ENCODE data around the gene QSOX2. TPM values are rescaled to one million over a fixed set of nuclear protein-coding genes. Genes with fewer than 3 reads are reported as not detected.

The QSOX2 gene
- total RNA-seq, 2 experiments from 2014 or later = 17.7 to 18.0 TPM

DNA sequence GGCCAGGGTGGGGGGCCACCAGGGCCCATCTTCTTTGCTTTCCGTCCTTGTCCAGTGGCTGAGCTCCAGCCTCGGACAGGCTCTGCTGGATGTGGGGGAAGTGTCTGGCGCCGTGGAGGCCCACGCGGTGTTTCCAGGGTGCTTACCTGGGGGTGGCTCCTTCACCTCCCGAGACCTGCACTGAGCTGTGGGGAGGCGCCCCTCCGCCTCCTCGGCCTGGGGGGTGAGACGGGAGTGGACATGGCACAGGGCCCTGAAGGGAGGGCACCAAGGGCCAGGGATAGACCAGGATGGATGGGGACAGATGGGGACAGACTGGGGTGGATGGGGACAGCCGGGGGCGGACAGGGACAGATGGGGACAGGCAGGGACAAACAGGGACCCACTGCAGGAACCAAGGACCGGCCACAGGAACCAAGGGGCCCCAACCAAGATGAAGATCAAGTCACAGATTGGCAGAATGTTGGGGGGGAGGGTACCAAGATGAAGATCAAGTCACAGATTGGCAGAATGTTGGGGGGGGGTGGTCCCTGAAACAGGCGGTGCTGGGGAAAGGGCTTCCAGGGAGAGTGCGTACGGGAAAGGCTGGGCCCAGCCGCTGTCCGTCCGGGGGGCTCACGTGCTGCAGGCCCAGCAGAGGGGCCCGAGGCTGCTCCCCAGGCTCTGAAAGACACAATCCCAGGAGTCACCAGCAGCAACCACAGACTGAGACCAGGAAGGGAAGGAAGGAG is 13.3 kb upstream of the QSOX2 start:
- H3K27ac Mint-ChIP-seq = no peak overlapping the region
- DNase-seq = no peak
- no peaks in the 10 kb centered on the region for H3K4me1 Mint-ChIP-seq (ENCODE audit: low read depth)
- no peaks in the 10 kb centered on the region for H3K36me3 Mint-ChIP-seq (ENCODE audit: low read depth)
- no peaks in the 10 kb centered on the region for H3K27me3 Mint-ChIP-seq (ENCODE audit: low read depth)
- H3K9me3 Mint-ChIP-seq = no peaks in the 10 kb centered on the region
- CTCF ChIA-PET = no interaction called here
- H3K4me3 Mint-ChIP-seq = no peak overlapping the region
- intact Hi-C loops (cut with micrococcal nuclease) = no loop called here

DNA sequence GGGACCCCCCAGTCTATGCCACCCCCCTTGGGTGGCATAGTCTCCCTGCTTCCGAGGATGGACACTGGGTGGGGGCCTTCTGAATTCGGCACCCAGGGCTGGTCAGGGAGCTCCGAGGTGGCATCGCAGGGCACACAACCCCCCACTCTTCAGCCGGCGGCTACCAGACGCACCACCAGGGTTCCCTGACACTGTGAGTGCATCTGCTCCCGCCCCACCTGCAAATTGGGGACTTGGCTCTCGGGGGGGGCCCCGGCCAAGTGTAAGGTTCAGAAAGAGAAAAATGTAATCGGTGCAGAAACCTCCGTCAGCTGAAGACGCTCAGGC is 12.7 kb upstream of the QSOX2 start:
- H3K9me3 Mint-ChIP-seq = no peaks in the 10 kb centered on the region
- H3K27ac Mint-ChIP-seq = no peak overlapping the region
- H3K4me1 Mint-ChIP-seq (ENCODE audit: low read depth) = no peaks in the 10 kb centered on the region
- no peaks in the 10 kb centered on the region for H3K27me3 Mint-ChIP-seq (ENCODE audit: low read depth)
- DNase-seq = no peak
- H3K4me3 Mint-ChIP-seq = no peak overlapping the region
- H3K36me3 Mint-ChIP-seq (ENCODE audit: low read depth) = no peaks in the 10 kb centered on the region
- CTCF ChIA-PET = no interaction called here
- intact Hi-C loops (cut with micrococcal nuclease) = no loop called here

DNA sequence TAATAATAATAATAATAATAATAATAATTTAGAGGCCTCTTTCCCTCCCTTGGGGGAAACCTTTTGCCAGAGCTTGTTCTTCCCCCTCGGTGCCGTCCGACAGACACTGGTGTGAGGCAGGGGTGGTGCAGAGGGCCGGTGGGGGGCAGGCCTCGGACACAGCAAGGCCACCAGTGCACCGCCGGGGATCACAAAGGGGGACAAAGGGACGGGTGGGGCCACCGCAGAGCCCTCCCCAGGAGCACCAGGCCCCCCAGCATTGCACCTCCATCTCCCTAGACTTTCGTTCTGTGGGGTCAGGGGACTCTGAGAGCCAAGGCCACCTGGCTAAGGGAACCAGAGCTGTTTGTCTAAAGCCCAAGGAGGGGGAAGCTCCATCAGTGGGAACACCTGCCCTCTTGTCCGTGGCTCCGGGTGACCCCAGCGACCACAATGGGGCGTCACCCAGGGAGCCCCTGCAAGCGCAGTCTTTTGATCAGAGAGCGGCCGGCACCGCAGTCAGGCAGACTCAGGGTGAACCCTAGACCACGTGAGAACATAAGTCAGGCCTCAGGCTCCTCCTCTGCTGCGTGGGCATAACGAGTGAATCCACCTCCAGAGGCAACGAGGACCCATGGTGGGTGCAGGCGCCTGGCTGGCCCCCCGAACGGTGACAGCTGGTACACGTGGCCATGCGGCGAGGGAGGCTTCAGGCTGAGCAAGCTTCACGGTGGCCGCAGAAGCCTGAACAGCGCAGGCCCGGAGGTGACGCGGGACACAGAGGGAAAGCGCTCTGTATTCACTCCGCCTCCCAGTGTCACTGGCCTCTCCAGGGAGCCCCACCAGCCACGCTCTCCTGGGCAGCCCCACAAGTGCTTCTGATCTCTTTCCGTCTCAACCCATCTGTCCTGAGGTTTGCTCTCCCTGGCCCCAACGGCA is 12.0 kb upstream of the QSOX2 start:
- Mint-ChIP-seq H3K27ac (no peak overlapping the region), H3K27me3 (ENCODE audit: low read depth) (no peaks in the 10 kb centered on the region), H3K9me3 (no peaks in the 10 kb centered on the region), H3K4me3 (no peak overlapping the region), H3K4me1 (ENCODE audit: low read depth) (no peaks in the 10 kb centered on the region), H3K36me3 (ENCODE audit: low read depth) (no peaks in the 10 kb centered on the region)
- intact Hi-C loops (cut with micrococcal nuclease) = no loop called here
- no peak for DNase-seq
- CTCF ChIA-PET = no interaction called here

DNA sequence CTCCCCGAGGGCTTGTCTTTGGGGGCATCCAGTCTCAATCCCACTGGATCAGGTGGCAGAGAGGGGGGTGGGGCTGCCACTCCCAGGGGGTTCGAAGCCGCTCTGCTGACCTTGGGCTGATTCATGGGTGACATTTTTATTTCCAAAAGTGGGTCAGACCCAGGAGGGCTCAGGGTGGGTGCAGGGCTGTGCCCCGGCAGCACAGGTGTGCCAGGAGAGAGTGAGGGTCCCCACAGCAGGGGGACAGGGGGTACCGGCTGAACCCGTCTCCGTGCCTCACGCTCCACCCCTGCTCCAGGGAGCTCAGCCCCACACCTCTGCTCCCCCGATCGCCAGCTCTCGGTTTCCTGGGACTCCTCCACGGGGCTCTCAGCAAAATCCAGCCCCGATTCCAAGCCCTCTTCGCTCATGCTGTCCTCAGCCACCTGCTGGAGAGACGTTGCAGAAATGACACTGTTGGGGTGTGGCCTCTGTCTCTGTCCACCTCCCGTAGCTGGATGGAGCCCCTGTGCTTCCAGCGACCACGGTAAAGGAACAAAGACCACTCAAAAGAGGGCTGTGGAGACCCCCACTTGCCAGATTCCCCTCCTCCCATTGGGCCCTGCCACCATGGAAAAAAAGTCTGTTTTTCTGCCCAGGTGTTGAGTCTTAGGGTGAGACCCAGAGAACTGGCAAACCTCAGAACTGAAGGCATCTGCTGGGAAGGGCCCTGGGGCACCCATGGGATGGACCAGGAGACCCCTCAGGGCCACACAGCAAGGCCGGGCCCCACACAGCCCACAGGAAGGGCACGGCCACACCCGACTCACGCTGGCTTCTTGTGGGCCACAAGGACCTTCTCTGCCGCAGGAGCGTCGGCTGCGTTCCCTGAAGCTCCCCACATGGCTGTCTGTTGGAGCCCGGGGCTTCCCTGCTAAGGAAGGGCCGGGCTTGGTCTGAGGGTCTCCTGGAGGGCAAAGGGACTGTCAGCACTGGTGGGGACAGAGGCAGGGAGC is 10.6 kb upstream of the QSOX2 start:
- no peak for DNase-seq
- H3K4me1 Mint-ChIP-seq (ENCODE audit: low read depth) = no peaks in the 10 kb centered on the region
- no peak overlapping the region for H3K27ac Mint-ChIP-seq
- H3K9me3 Mint-ChIP-seq = no peaks in the 10 kb centered on the region
- CTCF ChIA-PET = no interaction called here
- intact Hi-C loops (cut with micrococcal nuclease) = no loop called here
- no peak overlapping the region for H3K4me3 Mint-ChIP-seq
- H3K36me3 Mint-ChIP-seq (ENCODE audit: low read depth) = no peaks in the 10 kb centered on the region
- no peaks in the 10 kb centered on the region for H3K27me3 Mint-ChIP-seq (ENCODE audit: low read depth)

DNA sequence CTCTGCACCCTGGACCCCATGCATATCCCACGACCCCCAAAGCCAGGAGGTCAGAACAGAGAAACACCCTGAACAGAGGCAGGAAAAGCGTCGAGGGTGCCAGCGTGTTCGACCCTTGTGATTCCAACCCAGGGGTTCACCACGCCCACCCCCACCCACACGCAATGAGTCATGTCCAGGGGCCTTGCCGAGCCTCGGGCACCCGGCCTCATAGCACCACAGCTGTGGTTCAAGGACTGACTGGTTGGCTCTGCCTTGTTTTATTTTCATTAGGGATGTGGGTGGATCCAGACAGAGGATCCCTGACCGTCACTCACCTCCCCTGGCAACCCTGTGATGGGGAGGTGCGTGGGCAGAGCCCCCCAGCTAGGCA is 9.5 kb upstream of the QSOX2 start:
- CTCF ChIA-PET = no interaction called here

DNA sequence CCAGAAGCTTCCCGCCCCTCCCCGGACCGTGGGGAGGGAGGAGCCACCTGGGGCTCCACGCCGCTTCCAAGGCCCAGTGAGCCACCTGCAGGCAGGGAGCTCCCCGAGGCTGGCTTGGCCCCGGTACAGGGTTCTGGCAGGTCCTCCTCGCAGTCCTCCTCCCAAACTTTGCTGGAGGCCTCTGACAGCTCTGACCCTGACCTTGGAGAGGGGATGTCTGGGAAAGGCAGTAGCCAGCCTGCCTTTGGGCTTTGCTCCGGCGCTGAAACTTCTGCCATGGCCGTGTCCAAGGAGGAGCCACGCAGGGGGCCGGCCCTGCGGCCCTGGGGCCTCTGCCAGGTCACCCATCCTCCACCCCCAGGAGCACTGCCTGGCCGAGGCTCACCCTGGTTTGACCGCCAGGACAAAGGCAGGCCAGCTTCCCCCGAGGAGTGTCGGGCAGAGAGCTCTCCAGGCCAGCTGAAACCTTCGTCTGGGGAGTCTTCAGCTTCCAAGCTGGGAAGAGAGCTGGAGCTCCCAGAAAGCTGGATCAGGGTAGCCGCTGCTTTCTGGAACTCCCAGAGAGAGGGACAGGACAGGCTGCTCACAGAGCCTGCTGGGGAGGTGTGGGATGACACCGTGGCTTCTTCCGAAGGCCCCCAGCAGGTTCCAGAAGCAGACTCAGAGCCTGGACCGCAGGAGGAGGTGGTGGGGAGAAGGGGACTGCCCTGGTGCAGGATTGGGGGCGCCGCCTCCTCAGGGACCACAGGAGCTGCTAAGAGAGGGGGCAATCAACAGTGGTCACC is 9.0 kb upstream of the QSOX2 start:
- H3K4me3 Mint-ChIP-seq = no peak overlapping the region
- no peaks in the 10 kb centered on the region for H3K27me3 Mint-ChIP-seq (ENCODE audit: low read depth)
- H3K4me1 Mint-ChIP-seq (ENCODE audit: low read depth) = no peaks in the 10 kb centered on the region
- H3K9me3 Mint-ChIP-seq = no peaks in the 10 kb centered on the region
- CTCF ChIA-PET = no interaction called here
- no peak overlapping the region for H3K27ac Mint-ChIP-seq
- intact Hi-C loops (cut with micrococcal nuclease) = no loop called here
- no peak for DNase-seq
- no peaks in the 10 kb centered on the region for H3K36me3 Mint-ChIP-seq (ENCODE audit: low read depth)

More for the DNA sequence above, 9.5 kb upstream of the QSOX2 start:
- no peaks in the 10 kb centered on the region for H3K9me3 Mint-ChIP-seq
- H3K4me1 Mint-ChIP-seq (ENCODE audit: low read depth) = no peaks in the 10 kb centered on the region
- H3K4me3 Mint-ChIP-seq = no peak overlapping the region
- DNase-seq = no peak
- intact Hi-C loops (cut with micrococcal nuclease) = no loop called here
- H3K27me3 Mint-ChIP-seq (ENCODE audit: low read depth) = no peaks in the 10 kb centered on the region
- H3K36me3 Mint-ChIP-seq (ENCODE audit: low read depth) = no peaks in the 10 kb centered on the region
- no peak overlapping the region for H3K27ac Mint-ChIP-seq

DNA sequence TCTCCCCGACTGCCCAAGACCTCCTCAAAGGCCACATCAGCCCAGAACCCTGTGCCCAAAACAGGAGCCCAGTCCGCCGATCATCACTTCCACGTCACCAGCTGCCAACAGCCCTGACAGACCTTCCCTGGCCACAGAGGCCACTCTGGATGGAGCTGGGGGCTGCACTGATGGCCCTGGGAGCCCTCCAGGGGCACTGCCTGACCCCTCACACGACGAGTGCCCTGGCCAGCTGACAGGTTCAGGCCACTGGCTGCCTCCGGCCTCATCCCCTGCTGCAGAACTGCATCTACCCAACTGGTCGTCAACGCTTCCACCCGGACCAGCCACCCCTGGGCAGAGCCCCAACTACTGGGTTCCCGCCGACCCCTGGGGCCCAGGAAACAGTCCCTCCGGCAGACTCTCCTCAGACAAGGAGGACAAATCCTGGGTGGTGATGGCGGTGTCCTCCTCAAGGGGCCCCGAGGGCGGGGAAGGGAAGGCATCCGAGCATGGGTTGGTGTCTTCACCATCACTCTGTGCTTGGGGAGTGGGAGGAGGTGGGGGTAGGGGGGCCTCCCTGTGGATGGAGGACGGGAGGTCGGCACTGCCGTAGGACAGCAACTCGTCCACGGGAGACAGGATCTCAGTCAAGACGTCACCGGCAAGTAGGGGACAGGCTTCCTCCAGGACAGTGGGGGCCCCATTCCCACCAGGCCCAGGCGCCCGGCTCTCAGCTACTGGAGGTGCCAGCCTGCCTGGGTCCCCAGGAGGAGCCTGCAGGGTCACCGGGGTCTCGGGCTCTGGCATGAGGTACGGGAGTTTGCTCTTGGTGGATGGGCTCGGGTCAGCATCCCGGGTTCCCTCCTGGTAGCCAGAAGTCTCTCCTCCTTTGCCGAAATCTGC is 7.9 kb upstream of the QSOX2 start:
- H3K9me3 Mint-ChIP-seq = no peaks in the 10 kb centered on the region
- H3K4me3 Mint-ChIP-seq = no peak overlapping the region
- no peaks in the 10 kb centered on the region for H3K36me3 Mint-ChIP-seq (ENCODE audit: low read depth)
- no peak overlapping the region for H3K27ac Mint-ChIP-seq
- H3K4me1 Mint-ChIP-seq (ENCODE audit: low read depth) = no peaks in the 10 kb centered on the region
- CTCF ChIA-PET = no interaction called here
- intact Hi-C loops (cut with micrococcal nuclease) = no loop called here
- no peak for DNase-seq
- no peaks in the 10 kb centered on the region for H3K27me3 Mint-ChIP-seq (ENCODE audit: low read depth)

DNA sequence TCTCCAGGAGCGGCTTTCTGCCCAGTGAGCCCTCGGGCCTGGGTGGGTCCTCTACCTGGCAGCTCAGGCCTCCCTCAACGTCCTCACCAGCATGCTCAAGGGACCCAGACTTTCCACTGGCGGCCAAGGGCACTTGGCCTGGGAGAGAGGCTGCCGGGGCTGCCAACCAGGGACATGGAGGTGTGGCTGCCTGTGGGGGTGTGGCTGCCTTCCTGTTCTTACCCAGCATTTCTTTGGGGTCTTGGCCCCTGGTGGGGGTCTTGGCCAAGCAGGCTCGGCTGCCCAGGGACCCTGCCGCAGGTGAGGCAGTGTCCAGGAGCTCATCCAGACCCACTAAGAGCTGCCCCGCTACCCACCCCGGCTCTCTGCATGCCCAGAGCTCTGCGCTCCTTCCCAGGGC is 7.2 kb upstream of the QSOX2 start:
- no peaks in the 10 kb centered on the region for H3K36me3 Mint-ChIP-seq (ENCODE audit: low read depth)
- no peak overlapping the region for H3K4me3 Mint-ChIP-seq
- H3K9me3 Mint-ChIP-seq = no peaks in the 10 kb centered on the region
- no peak overlapping the region for H3K27ac Mint-ChIP-seq
- H3K4me1 Mint-ChIP-seq (ENCODE audit: low read depth) = no peaks in the 10 kb centered on the region
- intact Hi-C loops (cut with micrococcal nuclease) = no loop called here
- CTCF ChIA-PET = no interaction called here
- H3K27me3 Mint-ChIP-seq (ENCODE audit: low read depth) = no peaks in the 10 kb centered on the region
- DNase-seq = no peak

DNA sequence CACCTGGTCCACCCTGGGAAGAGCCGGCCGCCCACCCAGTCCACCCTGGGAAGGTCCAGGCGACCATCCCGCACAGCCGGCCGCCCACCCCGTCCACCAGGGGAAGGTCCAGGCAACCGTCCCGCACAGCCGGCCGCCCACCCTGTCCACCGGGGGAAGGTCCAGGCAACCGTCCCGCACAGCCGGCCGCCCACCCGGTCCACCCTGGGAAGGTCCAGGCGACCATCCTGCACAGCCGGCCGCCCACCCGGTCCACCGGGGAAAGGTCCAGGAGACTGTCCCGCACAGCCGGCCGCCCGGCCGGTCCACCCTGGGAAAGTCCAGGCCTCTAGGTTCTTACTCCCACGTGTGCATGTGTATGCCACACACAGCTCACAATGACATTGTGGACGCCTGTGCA is 6.7 kb upstream of the QSOX2 start:
- no peak for DNase-seq
- CTCF ChIA-PET = no interaction called here
- H3K9me3 Mint-ChIP-seq = no peaks in the 10 kb centered on the region
- H3K36me3 Mint-ChIP-seq (ENCODE audit: low read depth) = no peaks in the 10 kb centered on the region
- intact Hi-C loops (cut with micrococcal nuclease) = no loop called here
- H3K27ac Mint-ChIP-seq = no peak overlapping the region
- H3K27me3 Mint-ChIP-seq (ENCODE audit: low read depth) = no peaks in the 10 kb centered on the region
- no peak overlapping the region for H3K4me3 Mint-ChIP-seq
- no peaks in the 10 kb centered on the region for H3K4me1 Mint-ChIP-seq (ENCODE audit: low read depth)

DNA sequence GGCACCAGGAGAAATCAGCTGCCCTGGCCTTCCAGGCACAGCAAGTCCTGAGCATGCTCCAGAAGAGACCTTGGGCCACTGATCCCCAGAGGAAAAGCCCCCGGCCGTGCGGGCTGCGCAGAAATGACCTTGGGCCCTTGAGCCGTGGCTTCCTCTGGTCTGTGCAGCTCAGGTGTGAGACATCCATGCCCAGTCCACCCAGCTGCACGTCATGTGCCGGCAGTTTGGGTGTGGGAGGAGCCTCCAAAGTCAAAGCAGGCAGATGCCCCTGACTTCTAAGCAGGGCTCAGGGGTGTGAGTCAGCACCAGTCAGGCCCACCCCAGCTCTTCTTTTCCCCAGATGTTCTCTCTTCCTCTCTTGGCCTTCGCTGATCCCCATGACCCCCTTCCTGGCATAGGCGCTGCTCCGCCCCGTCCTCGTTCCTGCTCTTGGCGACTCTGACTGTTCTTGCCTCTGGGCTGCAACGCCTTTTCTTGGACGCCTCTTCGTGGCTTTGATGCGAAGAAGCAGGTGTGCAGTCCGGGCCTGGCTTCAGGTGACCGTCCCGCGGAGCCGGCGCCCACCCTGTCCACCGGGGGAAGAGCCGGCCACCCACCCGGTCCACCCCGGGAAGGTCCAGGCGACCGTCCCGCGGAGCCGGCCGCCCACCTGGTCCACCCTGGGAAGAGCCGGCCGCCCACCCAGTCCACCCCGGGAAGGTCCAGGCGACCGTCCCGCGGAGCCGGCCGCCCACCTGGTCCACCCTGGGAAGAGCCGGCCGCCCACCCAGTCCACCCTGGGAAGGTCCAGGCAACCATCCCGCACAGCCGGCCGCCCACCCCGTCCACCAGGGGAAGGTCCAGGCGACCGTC is 5.9 kb upstream of the QSOX2 start:
- DNase-seq = no peak
- Mint-ChIP-seq H3K4me1 (ENCODE audit: low read depth) (no peaks in the 10 kb centered on the region), H3K27ac (no peak overlapping the region), H3K9me3 (no peaks in the 10 kb centered on the region), H3K27me3 (ENCODE audit: low read depth) (no peaks in the 10 kb centered on the region), H3K36me3 (ENCODE audit: low read depth) (no peaks in the 10 kb centered on the region), H3K4me3 (no peak overlapping the region)
- intact Hi-C loops (cut with micrococcal nuclease) = no loop called here
- CTCF ChIA-PET = interaction anchor here (1.4 kb wide), 1 partner anchor 16 kb away, joined by 5 read pairs; no protein-coding TSS in a partner anchor
